CD14-positive monocyte (primary cell): ENCODE measurements around the gene TMEM117. TPM values are rescaled to one million over a fixed set of nuclear protein-coding genes. Genes with fewer than 3 reads are reported as not detected.

Experiments used
- DNase-seq, 3 donors: peaks; one replicate each; pipeline ENCODE4 v3.0.0-alpha.2; 2011 to 2022
- H2AFZ ChIP-seq: 2 replicates; pipeline ENCODE4 v1.6.0; 2012; ENCODE audit warnings: mild to moderate bottlenecking, low read depth, low read length, inconsistent platforms; ENCODE audit not compliant: insufficient read depth, poor library complexity, severe bottlenecking
- H3K27ac ChIP-seq, 2 donors: 1 replicate in 1 of 2; 2 replicates in 1 of 2; pipeline ENCODE4 v1.5.1; 2012 to 2013; ENCODE audit warnings: low read length in 2 of 2, control low read depth in 1 of 2, inconsistent platforms in 1 of 2, low read depth in 1 of 2, mild to moderate bottlenecking in 1 of 2
- H3K27me3 ChIP-seq, 2 donors: one replicate each; pipeline versions ENCODE4 v1.6.0 to v1.6.1; 2011 to 2013; ENCODE audit warnings: low read length in 2 of 2; ENCODE audit not compliant: control insufficient read depth in 2 of 2, insufficient read depth in 2 of 2
- H3K36me3 ChIP-seq, 2 donors: replicated peaks in 1 of 2; 1 replicate in 1 of 2; 2 replicates in 1 of 2; pipeline versions ENCODE4 v1.5.1 to v1.6.1; 2012 to 2013; ENCODE audit warnings: low read length in 2 of 2, control low read depth in 1 of 2, inconsistent platforms in 1 of 2, mild to moderate bottlenecking in 1 of 2; ENCODE audit not compliant: insufficient read depth in 2 of 2, control insufficient read depth in 1 of 2
- H3K4me1 ChIP-seq, 2 donors: 1 replicate in 1 of 2; 2 replicates in 1 of 2; pipeline versions ENCODE4 v1.5.1 to v1.6.1; 2012 to 2013; ENCODE audit warnings: low read length in 2 of 2, control low read depth in 1 of 2, inconsistent platforms in 1 of 2, mild to moderate bottlenecking in 1 of 2, moderate library complexity in 1 of 2; ENCODE audit not compliant: insufficient read depth in 2 of 2, control insufficient read depth in 1 of 2
- H3K4me2 ChIP-seq: replicated peaks from 2 replicates; pipeline ENCODE3; 2012; ENCODE audit warnings: low read length, moderate library complexity, mild to moderate bottlenecking; ENCODE audit not compliant: poor library complexity, severe bottlenecking; ENCODE audit errors: extremely low read depth
- H3K4me3 ChIP-seq, 3 experiments: fragments of 200-600 bp in 1 of 3; sonication (generic) in 1 of 3; replicated peaks in 1 of 3; 1 replicate in 2 of 3; 2 replicates in 1 of 3; pipeline ENCODE4 v1.5.1; 2011 to 2013; ENCODE audit warnings: low read length in 3 of 3, mild to moderate bottlenecking in 3 of 3, control low read depth in 2 of 3, low read depth in 2 of 3, inconsistent platforms in 1 of 3, moderate library complexity in 1 of 3
- H3K79me2 ChIP-seq: 2 replicates; pipeline ENCODE4 v1.6.0; 2012; ENCODE audit warnings: mild to moderate bottlenecking, control low read depth, inconsistent platforms, low read length, moderate library complexity; ENCODE audit not compliant: insufficient read depth
- H3K9ac ChIP-seq: 2 replicates; pipeline ENCODE4 v1.6.0; 2017; ENCODE audit warnings: low read length, mild to moderate bottlenecking; ENCODE audit not compliant: insufficient read depth, poor library complexity, severe bottlenecking
- H3K9me3 ChIP-seq, 2 donors: replicated peaks in 1 of 2; 1 replicate in 1 of 2; 2 replicates in 1 of 2; pipeline versions ENCODE4 v1.5.1 to v1.6.1; 2012 to 2013; ENCODE audit warnings: low read length in 2 of 2, control low read depth in 1 of 2; ENCODE audit not compliant: control insufficient read depth in 1 of 2, insufficient read depth in 1 of 2
- H4K20me1 ChIP-seq: 2 replicates; pipeline ENCODE4 v1.6.0; 2012; ENCODE audit warnings: mild to moderate bottlenecking, low read length, control low read depth, moderate library complexity; ENCODE audit not compliant: insufficient read depth
- H3K27ac Mint-ChIP-seq, 7 donors: one replicate each; pipeline ENCODE4 v1.8.0; 2020; ENCODE audit warnings: mild to moderate bottlenecking in 7 of 7, mixed read lengths in 7 of 7, moderate library complexity in 6 of 7, inconsistent platforms in 2 of 7
- H3K27me3 Mint-ChIP-seq, 3 donors: one replicate each; pipeline ENCODE4 v1.8.0; 2021 to 2022; ENCODE audit warnings: low read depth in 3 of 3, mild to moderate bottlenecking in 3 of 3, mixed read lengths in 3 of 3, moderate library complexity in 3 of 3, inconsistent platforms in 1 of 3
- H3K36me3 Mint-ChIP-seq, 2 donors: one replicate each; pipeline ENCODE4 v1.8.0; 2020; ENCODE audit warnings: mixed read lengths in 2 of 2, inconsistent platforms in 1 of 2, mild to moderate bottlenecking in 1 of 2
- H3K4me1 Mint-ChIP-seq: one replicate; pipeline ENCODE4 v1.8.0; 2020; ENCODE audit warnings: mild to moderate bottlenecking, mixed read lengths
- H3K4me3 Mint-ChIP-seq, 2 donors: one replicate each; pipeline ENCODE4 v1.8.0; 2020; ENCODE audit warnings: mild to moderate bottlenecking in 2 of 2, mixed read lengths in 2 of 2, moderate library complexity in 1 of 2
- H3K9me3 Mint-ChIP-seq, 7 donors: one replicate each; pipeline ENCODE4 v1.8.0; 2020 to 2022; ENCODE audit warnings: mixed read lengths in 7 of 7, mild to moderate bottlenecking in 6 of 7, moderate library complexity in 6 of 7, inconsistent platforms in 2 of 7
- WGBS: methylation state at CpG from one replicate; pipeline ENCODE4 v1.1.5; 2013; ENCODE audit warnings: missing lambda C conversion rate; ENCODE audit not compliant: insufficient coverage; 5-methylcytosine and 5-hydroxymethylcytosine counted together
- intact Hi-C, 2 donors: fragments of 100-400 bp; cut with micrococcal nuclease; formaldehyde crosslinking; loops; one replicate each; pipeline versions ENCODE4 v1.15.0 to v1.15.1; 2023
- polyA plus RNA-seq, 3 donors: library from polyadenylated mRNA; depleted of rRNA in 1 of 3; unstranded in 2 of 3; stranded (reverse) in 1 of 3; fragments of 300-500 nt in 2 of 3; fragments of >200 nt in 1 of 3; fragmentation: Illumina TruSeq in 2 of 3; gene quantifications; 1 replicate in 2 of 3; 2 replicates in 1 of 3; pipeline ENCODE4 v1.2.3, GENCODE V29; 2012 to 2021
- TF ChIP-seq, protein P1 (sequence below): fragments of 200-600 bp; IDR thresholded peaks from one replicate; pipeline ENCODE4 v1.8.0; 2022; ENCODE audit warnings: antibody characterized with exemption, mild to moderate bottlenecking

The TMEM117 gene
- polyA plus RNA-seq, 3 donors: 0.11 to 0.42 TPM; not detected in 1

DNA sequence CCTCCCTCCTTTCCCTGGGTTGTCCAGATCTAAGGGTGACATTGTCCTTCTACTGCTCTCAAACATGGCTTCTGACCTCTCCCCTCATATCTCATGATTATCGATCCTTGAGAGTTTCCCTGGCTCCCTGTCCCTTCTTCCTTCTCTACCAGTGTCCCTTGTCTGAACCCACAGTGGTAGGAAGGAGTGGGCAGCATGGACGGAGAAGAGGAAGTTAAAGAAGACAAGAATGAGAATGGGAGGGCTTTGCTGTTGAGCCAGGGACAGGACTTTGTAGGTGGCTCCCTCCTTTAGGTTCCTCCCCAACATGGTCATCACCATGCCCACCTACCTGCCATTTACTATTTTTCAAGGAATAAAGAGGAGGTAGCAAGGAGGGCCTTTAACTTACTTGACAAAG, 166.7 kb downstream of the TMEM117 start:
- peaks cover 0 to 3% (median under 1%) of the 10 kb centered on the region in 7 donors for H3K9me3 Mint-ChIP-seq
- Histone ChIP-seq H3K27me3 (no peaks in the 10 kb centered on the region), H3K4me1 (no peaks in the 10 kb centered on the region), H2AFZ (no peak overlapping the region), H3K36me3 (no peaks in the 10 kb centered on the region), H3K9ac (no peak overlapping the region), H3K9me3 (no peaks in the 10 kb centered on the region), H3K4me3 (no peak overlapping the region), H3K4me2 (no peak overlapping the region), H3K79me2 (no peaks in the 10 kb centered on the region), H4K20me1 (no peaks in the 10 kb centered on the region), H3K27ac (no peak overlapping the region)
- no peak for DNase-seq
- intact Hi-C loops: no loop called here
- H3K36me3 Mint-ChIP-seq: no peaks in the 10 kb centered on the region
- no peak overlapping the region for H3K27ac Mint-ChIP-seq
- H3K4me3 Mint-ChIP-seq: no peak overlapping the region
- TF ChIP-seq, protein P1, sequence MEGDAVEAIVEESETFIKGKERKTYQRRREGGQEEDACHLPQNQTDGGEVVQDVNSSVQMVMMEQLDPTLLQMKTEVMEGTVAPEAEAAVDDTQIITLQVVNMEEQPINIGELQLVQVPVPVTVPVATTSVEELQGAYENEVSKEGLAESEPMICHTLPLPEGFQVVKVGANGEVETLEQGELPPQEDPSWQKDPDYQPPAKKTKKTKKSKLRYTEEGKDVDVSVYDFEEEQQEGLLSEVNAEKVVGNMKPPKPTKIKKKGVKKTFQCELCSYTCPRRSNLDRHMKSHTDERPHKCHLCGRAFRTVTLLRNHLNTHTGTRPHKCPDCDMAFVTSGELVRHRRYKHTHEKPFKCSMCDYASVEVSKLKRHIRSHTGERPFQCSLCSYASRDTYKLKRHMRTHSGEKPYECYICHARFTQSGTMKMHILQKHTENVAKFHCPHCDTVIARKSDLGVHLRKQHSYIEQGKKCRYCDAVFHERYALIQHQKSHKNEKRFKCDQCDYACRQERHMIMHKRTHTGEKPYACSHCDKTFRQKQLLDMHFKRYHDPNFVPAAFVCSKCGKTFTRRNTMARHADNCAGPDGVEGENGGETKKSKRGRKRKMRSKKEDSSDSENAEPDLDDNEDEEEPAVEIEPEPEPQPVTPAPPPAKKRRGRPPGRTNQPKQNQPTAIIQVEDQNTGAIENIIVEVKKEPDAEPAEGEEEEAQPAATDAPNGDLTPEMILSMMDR: no peak
- H3K27me3 Mint-ChIP-seq: peaks cover 0 to 3% (median 1%) of the 10 kb centered on the region in 3 donors
- no peaks in the 10 kb centered on the region for H3K4me1 Mint-ChIP-seq
- no CpG with 5 or more reads among the region's 2 CpGs for WGBS

DNA sequence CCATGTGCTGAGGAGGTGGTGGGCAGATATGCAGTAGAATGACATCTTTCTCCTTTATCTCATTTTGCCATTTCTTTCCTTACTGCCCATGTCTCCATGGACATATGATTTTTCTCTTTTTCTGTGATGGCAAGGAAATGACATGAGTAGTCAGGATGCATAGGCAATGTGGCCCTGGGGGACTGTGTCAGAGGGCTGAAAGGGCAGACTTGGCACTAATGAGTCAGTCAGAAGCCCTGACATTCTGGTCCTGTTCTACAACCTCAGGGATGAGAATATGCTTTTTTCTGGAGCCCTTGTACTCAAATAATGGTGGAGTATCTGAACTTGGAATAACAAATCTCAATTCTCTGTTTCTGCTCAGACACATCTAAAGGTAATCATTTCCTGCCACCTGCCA, 167.8 kb downstream of the TMEM117 start:
- H3K36me3 ChIP-seq: no peaks in the 10 kb centered on the region

More for the DNA sequence above, 167.8 kb downstream of the TMEM117 start:
- Mint-ChIP-seq H3K9me3 (peaks cover 0 to 11% (median 4%) of the 10 kb centered on the region in 7 donors), H3K36me3 (no peaks in the 10 kb centered on the region), H3K4me3 (no peak overlapping the region), H3K4me1 (no peaks in the 10 kb centered on the region), H3K27ac (no peak overlapping the region), H3K27me3 (peaks cover 0 to 3% (median 1%) of the 10 kb centered on the region in 3 donors)
- Histone ChIP-seq H3K9me3 (peaks cover 3 to 7% of the 10 kb centered on the region in 2 donors), H3K27ac (no peak overlapping the region), H3K27me3 (no peaks in the 10 kb centered on the region), H3K4me1 (no peaks in the 10 kb centered on the region), H3K4me3 (no peak overlapping the region), H2AFZ (no peak overlapping the region), H4K20me1 (no peaks in the 10 kb centered on the region), H3K4me2 (no peak overlapping the region), H3K9ac (no peak overlapping the region), H3K79me2 (no peaks in the 10 kb centered on the region)
- TF ChIP-seq, protein P1: no peak
- DNase-seq: no peak
- intact Hi-C loops: no loop called here
